ENCODE results near the gene ALDH1L2. TPM values are rescaled to one million over a fixed set of nuclear protein-coding genes. Genes with fewer than 3 reads are reported as not detected.
A peak's percentile ranks its signal among the peaks of the same experiment; 100 is the strongest.

Gene ALDH1L2
- polyA plus RNA-seq, 1 donor, result 1.2 TPM

DNA sequence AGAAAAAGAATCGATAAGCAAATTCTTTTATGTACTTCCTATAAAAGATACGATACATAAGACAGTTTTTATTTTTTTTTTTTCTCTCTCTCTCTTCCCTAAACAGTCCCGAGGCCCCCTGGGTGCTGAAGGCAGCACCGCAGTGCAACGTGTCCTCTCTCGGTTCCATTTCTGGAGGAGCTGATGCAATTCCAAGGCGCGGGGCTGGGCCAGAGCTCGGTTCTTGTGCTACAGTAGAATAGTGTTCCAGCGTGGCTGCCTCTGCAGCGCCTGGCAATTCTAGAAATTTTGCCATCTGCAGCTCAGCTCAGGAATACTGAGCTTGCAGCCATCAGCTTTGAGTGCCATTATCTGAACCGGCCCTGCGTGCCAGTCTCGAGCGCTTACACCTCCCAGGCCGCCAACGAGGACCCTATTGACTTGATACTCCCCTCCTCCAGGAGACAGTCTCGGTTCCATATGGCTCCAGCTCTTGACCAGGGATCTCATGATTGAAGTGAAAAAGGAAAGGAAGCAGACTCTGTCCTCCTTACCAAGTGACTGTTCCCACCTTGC is 630 bp downstream of the ALDH1L2 start:
- no peak for DNase-seq

- no peak for DNase-seq
These were observed 1.2 kb downstream of the ALDH1L2 start for GRCh38 chr12:105083031-105083430.

GRCh38 chr12:105078712-105079570 is 5.3 kb downstream of the ALDH1L2 start:
- no peak for DNase-seq

DNA sequence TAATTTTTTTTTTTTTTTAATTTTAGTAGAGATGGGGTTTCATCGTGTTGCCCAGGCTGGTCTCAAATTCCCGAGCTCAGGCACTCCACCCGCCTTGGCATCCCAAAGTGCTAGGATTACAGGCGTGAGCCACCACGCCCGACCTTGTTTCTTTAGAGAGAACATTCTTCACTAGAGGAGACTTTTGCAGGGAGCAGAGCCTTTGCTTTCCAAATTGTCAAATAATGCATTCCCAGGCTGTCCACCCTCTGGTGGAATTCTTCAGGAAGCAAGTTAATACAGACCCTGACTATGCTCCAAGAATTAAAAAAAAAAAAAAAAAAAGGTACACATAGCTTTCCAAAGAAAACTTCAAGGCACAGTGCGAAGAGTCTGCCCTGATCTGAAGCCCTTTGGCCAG is 6.8 kb downstream of the ALDH1L2 start:
- DNase-seq, result no peak

DNA sequence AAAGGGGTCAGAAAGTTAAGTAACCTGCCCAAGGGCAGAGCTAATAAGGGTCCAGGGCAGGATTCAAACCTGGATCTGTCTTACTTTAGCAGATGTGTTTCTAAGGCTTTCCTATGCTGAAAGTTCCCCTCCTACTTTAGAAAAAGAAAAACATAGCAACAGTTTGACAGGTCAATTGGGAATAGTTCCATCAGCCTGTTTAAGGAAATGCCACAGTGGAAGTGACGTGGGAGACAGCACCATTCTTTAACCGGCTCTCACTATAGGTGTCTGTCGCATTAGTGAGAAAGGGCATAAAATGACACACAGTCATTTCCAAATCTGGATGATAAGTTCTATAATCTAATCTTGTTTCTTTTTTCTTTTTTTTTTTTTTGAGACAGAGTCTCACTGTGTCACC is 7.3 kb downstream of the ALDH1L2 start:
- no peak for DNase-seq

DNA sequence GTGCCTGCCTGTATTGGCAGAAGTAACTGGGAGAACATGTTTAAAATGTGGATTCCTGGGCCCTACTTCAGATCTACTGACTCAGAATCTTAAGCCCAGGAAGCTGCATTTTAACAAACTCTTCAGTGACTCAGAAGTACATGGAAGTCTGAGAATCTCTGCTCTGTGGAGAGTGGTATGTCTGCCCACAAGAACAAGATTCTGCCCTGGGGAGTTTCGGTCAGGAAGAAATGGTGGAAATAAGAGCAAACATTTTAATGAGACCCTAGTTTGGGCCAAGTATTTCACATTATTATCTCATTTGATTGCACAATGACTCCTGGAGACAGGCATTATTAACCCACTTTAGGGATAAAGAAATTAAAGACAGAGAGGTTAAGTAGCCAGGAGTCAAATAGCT is 8.2 kb downstream of the ALDH1L2 start:
- DNase-seq, result no peak

DNA sequence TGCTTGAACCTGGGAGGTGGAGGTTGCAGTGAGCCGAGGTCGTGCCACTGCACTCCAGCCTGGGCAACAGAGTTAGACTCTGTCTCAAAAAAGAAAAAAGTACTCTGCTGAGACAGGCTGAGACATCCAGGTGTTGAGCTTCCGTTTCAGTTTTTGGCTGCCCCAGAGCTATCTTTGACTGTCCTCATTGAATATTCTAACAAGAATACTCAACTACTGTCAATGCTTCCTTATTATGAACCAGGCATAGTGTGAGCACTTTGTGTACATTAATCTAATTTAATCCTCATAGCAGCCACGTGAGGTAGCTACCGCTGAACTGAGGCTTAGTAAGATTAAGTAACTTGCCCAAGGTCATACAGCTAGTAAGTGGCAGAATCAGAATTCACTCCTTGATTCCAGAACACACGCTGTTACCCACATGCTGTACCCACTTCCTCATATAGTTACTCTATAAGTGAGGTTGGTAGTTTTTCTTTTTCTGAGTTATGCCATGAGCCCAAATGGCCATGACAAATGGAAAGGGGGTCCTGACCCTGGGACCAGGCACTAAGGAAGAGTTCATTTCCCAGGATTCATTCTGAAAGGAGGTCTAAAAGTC is 11.3 kb downstream of the ALDH1L2 start:
- no peak for DNase-seq

DNA sequence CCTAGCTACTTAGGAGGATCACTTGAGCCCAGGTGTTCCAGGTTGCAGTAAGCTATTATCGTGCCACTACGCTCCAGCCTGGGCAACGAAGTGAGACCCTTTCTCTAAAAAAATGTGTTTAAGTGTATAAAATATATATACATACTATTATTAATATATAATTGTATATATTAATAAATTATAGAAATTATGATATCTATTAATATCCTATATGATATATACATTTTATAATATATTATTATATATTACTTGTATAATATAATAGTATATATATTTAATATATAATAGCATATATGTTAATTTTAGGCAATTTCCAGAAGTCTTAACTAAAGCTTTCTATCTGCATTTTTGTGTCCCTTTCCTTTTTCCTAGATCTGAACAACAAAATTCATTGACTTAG is 12.3 kb downstream of the ALDH1L2 start:
- no peak for DNase-seq

DNA sequence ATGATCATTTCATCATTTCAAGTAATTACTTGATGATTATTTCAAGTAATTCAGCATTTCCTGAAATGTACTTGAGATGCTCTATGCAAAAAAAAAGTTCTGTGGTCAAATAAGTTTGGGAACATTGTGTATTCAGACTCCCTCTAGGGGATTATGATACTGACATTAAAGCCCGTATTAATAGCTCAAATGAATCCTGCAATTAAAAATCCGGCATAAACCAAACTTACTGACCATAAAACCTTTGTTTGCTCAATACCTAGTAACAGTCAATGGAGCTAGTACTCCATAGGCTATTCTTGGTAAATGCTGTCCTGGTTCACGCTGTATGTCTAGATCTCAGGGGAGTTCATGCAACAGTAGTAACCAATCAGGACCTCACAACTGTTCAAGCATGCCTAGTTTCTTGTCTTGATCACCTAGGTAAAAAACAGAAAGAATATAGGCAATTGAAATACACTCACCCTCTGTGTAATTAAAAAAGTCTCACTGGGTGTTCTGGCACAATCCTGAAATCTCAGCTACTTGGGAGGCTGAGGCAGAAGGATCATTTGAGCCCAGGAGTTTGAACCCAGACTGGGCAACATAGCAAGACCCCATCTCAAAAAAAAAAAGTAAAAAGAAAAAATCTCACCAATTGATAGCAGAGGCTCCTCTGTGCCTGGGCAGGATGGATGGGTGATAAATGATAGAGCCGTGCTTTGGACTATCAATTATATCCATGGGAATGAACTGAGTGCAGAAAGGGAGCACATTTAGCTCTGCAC is 14.1 kb downstream of the ALDH1L2 start:
- no peak for DNase-seq

GRCh38 chr12:105067511-105068031 is 16.7 kb downstream of the ALDH1L2 start:
- DNase-seq, result no peak

DNA sequence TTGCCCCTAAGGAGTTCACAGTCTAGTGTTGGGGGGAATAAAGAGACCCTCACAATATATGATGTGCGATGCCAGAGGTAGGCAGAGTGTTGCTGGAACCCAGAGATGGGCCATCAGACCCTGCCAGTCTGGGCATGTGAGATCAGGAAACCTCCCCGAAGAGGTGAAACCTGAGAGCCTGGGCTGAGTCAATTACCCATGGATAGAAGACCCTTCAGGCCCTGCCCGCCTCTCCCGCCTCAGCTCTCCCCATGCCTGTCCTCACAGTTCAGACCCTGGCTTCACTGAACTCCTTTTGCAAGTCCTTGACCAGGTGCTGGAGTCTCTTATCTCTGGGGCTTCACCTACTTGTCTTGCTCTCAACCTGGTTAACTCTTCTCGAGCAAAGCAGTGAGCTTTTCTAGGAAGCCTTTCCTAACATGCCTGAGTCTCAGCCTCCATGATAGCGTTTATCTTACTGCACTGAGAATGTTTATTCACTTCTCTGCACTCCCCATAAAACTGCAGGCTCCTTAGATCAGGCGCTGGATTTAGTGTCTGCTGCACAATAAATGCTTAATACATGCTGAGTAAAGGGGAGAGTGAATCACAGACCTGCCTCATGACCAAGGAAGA is 19.6 kb downstream of the ALDH1L2 start:
- DNase-seq, result peak; percentile 36

- DNase-seq, result no peak
These were observed 23.4 kb downstream of the ALDH1L2 start for GRCh38 chr12:105060715-105061378.

GRCh38 chr12:105057174-105057573 is 27.1 kb downstream of the ALDH1L2 start:
- DNase-seq, result no peak

GRCh38 chr12:105053116-105053572 is 31.1 kb downstream of the ALDH1L2 start:
- DNase-seq, result peak; percentile 75

GRCh38 chr12:105051981-105052380 is 32.3 kb downstream of the ALDH1L2 start:
- DNase-seq, result no peak

- DNase-seq, result no peak
These were observed 35.9 kb downstream of the ALDH1L2 start for GRCh38 chr12:105048315-105048714.

- DNase-seq, result no peak
These were observed 37.0 kb downstream of the ALDH1L2 start for GRCh38 chr12:105047308-105047707.

DNA sequence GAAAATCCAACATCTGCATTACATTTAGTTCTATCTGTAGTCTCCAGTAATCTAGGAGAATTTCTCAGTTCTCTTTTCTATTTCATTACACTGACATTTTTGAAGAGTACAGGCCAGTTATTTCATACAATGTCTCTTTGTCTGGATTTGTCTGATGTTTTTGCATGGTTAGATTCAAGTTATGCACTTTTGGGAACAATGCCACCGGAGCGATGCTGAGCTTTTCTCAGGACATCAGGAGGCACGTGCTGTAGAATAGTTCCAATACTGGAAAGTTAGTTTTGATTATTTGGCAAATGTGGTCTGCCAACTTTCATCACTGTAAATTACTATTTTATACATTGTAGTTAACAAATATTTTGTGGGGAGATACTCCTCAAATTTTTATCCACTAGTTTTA is 43.1 kb downstream of the ALDH1L2 start:
- DNase-seq, result no peak

- no peak for DNase-seq
These were observed 43.8 kb downstream of the ALDH1L2 start for GRCh38 chr12:105040476-105040875.

GRCh38 chr12:105036937-105037649 is 47.2 kb downstream of the ALDH1L2 start:
- DNase-seq, result no peak

DNA sequence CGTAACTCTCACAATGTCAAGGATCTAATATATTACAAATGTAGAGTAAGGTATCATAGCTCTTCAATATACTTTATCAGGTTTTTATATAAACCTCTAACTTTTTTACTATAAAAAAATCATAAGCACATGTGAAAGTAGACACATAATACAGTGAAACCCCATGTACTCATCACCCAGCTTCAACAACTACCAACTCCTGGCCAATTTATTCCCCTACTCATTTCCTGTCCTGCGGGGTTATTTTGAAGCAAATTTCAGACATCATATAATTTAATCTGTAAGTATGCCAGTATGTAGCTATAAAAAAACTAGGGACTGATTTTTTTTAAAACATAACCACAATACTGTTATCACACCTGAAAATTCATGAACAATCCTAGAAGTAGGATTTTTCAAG is 50.4 kb downstream of the ALDH1L2 start:
- no peak for DNase-seq

All from left kidney (tissue), 2 donors.